ENCODE data around the gene ARHGEF38.
"Not testable (repeated sequence)": the region's sequence is repeated elsewhere in the genome, so short reads cannot be mapped to it uniquely, and the experiment has no call there.

Gene ARHGEF38

GRCh38 chr4:105695832-105696231, 143.4 kb downstream of the ARHGEF38 start:
- not testable (repeated sequence) for H3K9ac ChIP-seq (ENCODE audit: low read depth in 1 of 2, low read length in 2 of 2); H3K9me3 ChIP-seq (ENCODE audit: control insufficient read depth in 2 of 2, low read length in 2 of 2); H3K4me1 ChIP-seq (ENCODE audit: control insufficient read depth in 2 of 2, insufficient read depth in 2 of 2, low read length in 2 of 2); H3K4me3 ChIP-seq (ENCODE audit: low read length in 2 of 2); H3K27ac ChIP-seq (ENCODE audit: low read depth in 2 of 2, low read length in 2 of 2); H3K27me3 ChIP-seq (ENCODE audit: control insufficient read depth in 2 of 2, insufficient read depth in 2 of 2, low read length in 2 of 2)
- peaks cover 13 to 38% of the 10 kb centered on the region in 2 donors for H3K36me3 ChIP-seq (ENCODE audit: control insufficient read depth in 2 of 2, insufficient read depth in 2 of 2, low read length in 2 of 2)

- H3K27me3 ChIP-seq (ENCODE audit: control insufficient read depth in 2 of 2, insufficient read depth in 2 of 2, low read length in 2 of 2) = no peaks in the 10 kb centered on the region
- peaks cover 8 to 22% of the 10 kb centered on the region in 2 donors for H3K36me3 ChIP-seq (ENCODE audit: control insufficient read depth in 2 of 2, insufficient read depth in 2 of 2, low read length in 2 of 2)
- no peak overlapping the region for H3K9ac ChIP-seq (ENCODE audit: low read depth in 1 of 2, low read length in 2 of 2)
- H3K27ac ChIP-seq (ENCODE audit: low read depth in 2 of 2, low read length in 2 of 2) = no peak overlapping the region
- no peaks in the 10 kb centered on the region for H3K4me1 ChIP-seq (ENCODE audit: control insufficient read depth in 2 of 2, insufficient read depth in 2 of 2, low read length in 2 of 2)
- H3K9me3 ChIP-seq (ENCODE audit: control insufficient read depth in 2 of 2, low read length in 2 of 2) = no peaks in the 10 kb centered on the region
- no peak overlapping the region for H3K4me3 ChIP-seq (ENCODE audit: low read length in 2 of 2)
Measured at GRCh38 chr4:105698607-105699006, 146.2 kb downstream of the ARHGEF38 start.

GRCh38 chr4:105707782-105708180, 155.4 kb downstream of the ARHGEF38 start:
- Histone ChIP-seq H3K4me1 (ENCODE audit: control insufficient read depth in 2 of 2, insufficient read depth in 2 of 2, low read length in 2 of 2) (peaks cover 9 to 10% of the 10 kb centered on the region in 2 donors), H3K27me3 (ENCODE audit: control insufficient read depth in 2 of 2, insufficient read depth in 2 of 2, low read length in 2 of 2) (no peaks in the 10 kb centered on the region), H3K36me3 (ENCODE audit: control insufficient read depth in 2 of 2, insufficient read depth in 2 of 2, low read length in 2 of 2) (no peaks in the 10 kb centered on the region), H3K27ac (ENCODE audit: low read depth in 2 of 2, low read length in 2 of 2) (peak overlapping the region; percentile 81 to 88), H3K4me3 (ENCODE audit: low read length in 2 of 2) (peak overlapping the region; percentile 88 to 93), H3K9me3 (ENCODE audit: control insufficient read depth in 2 of 2, low read length in 2 of 2) (no peaks in the 10 kb centered on the region), H3K9ac (ENCODE audit: low read depth in 1 of 2, low read length in 2 of 2) (peak overlapping the region; percentile 87 to 88)

- Histone ChIP-seq H3K9me3 (ENCODE audit: control insufficient read depth in 2 of 2, low read length in 2 of 2) (no peaks in the 10 kb centered on the region), H3K4me3 (ENCODE audit: low read length in 2 of 2) (peak within 1 kb of the TSS; percentile 88 to 93), H3K27me3 (ENCODE audit: control insufficient read depth in 2 of 2, insufficient read depth in 2 of 2, low read length in 2 of 2) (no peaks in the 10 kb centered on the region), H3K4me1 (ENCODE audit: control insufficient read depth in 2 of 2, insufficient read depth in 2 of 2, low read length in 2 of 2) (peaks cover 9 to 10% of the 10 kb centered on the region in 2 donors), H3K9ac (ENCODE audit: low read depth in 1 of 2, low read length in 2 of 2) (peak within 1 kb of the TSS; percentile 87 to 88), H3K27ac (ENCODE audit: low read depth in 2 of 2, low read length in 2 of 2) (peak within 1 kb of the TSS; percentile 81 to 88), H3K36me3 (ENCODE audit: control insufficient read depth in 2 of 2, insufficient read depth in 2 of 2, low read length in 2 of 2) (no peaks in the 10 kb centered on the region)
Measured at GRCh38 chr4:105708181-105709080, 156.0 kb downstream of the ARHGEF38 start, which contains the start of the genes GSTCD and INTS12. TSS of gene GSTCD (plus strand) at chr4:105708784. CDS start at chr4:105717614, 8,830 bp downstream. TSS of gene INTS12 (minus strand) at chr4:105708689. CDS start at chr4:105700005, 8,684 bp downstream.

GRCh38 chr4:105709081-105709450, 156.6 kb downstream of the ARHGEF38 start:
- peak overlapping the region; percentile 81 to 88 for H3K27ac ChIP-seq (ENCODE audit: low read depth in 2 of 2, low read length in 2 of 2)

GRCh38 chr4:105710012-105710600, 157.7 kb downstream of the ARHGEF38 start:
- peaks cover 9 to 10% of the 10 kb centered on the region in 2 donors for H3K4me1 ChIP-seq (ENCODE audit: control insufficient read depth in 2 of 2, insufficient read depth in 2 of 2, low read length in 2 of 2)
- H3K27ac ChIP-seq (ENCODE audit: low read depth in 2 of 2, low read length in 2 of 2) = no peak overlapping the region
- no peaks in the 10 kb centered on the region for H3K9me3 ChIP-seq (ENCODE audit: control insufficient read depth in 2 of 2, low read length in 2 of 2)
- H3K27me3 ChIP-seq (ENCODE audit: control insufficient read depth in 2 of 2, insufficient read depth in 2 of 2, low read length in 2 of 2) = no peaks in the 10 kb centered on the region
- no peak overlapping the region for H3K4me3 ChIP-seq (ENCODE audit: low read length in 2 of 2)
- peak overlapping the region in 1 of 2 donors; percentile 7 for H3K9ac ChIP-seq (ENCODE audit: low read depth in 1 of 2, low read length in 2 of 2)
- no peaks in the 10 kb centered on the region for H3K36me3 ChIP-seq (ENCODE audit: control insufficient read depth in 2 of 2, insufficient read depth in 2 of 2, low read length in 2 of 2)

More at GRCh38 chr4:105709081-105709450, 156.6 kb downstream of the ARHGEF38 start:
- Histone ChIP-seq H3K27me3 (ENCODE audit: control insufficient read depth in 2 of 2, insufficient read depth in 2 of 2, low read length in 2 of 2) (no peaks in the 10 kb centered on the region), H3K4me3 (ENCODE audit: low read length in 2 of 2) (peak overlapping the region; percentile 88 to 93), H3K9ac (ENCODE audit: low read depth in 1 of 2, low read length in 2 of 2) (peak overlapping the region; percentile 87 to 88), H3K9me3 (ENCODE audit: control insufficient read depth in 2 of 2, low read length in 2 of 2) (no peaks in the 10 kb centered on the region), H3K4me1 (ENCODE audit: control insufficient read depth in 2 of 2, insufficient read depth in 2 of 2, low read length in 2 of 2) (peaks cover 9 to 10% of the 10 kb centered on the region in 2 donors), H3K36me3 (ENCODE audit: control insufficient read depth in 2 of 2, insufficient read depth in 2 of 2, low read length in 2 of 2) (no peaks in the 10 kb centered on the region)

GRCh38 chr4:105710678-105711077, 158.3 kb downstream of the ARHGEF38 start:
- H3K4me3 ChIP-seq (ENCODE audit: low read length in 2 of 2) = no peak overlapping the region
- H3K27ac ChIP-seq (ENCODE audit: low read depth in 2 of 2, low read length in 2 of 2) = no peak overlapping the region
- H3K27me3 ChIP-seq (ENCODE audit: control insufficient read depth in 2 of 2, insufficient read depth in 2 of 2, low read length in 2 of 2) = no peaks in the 10 kb centered on the region
- no peaks in the 10 kb centered on the region for H3K36me3 ChIP-seq (ENCODE audit: control insufficient read depth in 2 of 2, insufficient read depth in 2 of 2, low read length in 2 of 2)
- peaks cover 9 to 10% of the 10 kb centered on the region in 2 donors for H3K4me1 ChIP-seq (ENCODE audit: control insufficient read depth in 2 of 2, insufficient read depth in 2 of 2, low read length in 2 of 2)
- no peaks in the 10 kb centered on the region for H3K9me3 ChIP-seq (ENCODE audit: control insufficient read depth in 2 of 2, low read length in 2 of 2)
- no peak overlapping the region for H3K9ac ChIP-seq (ENCODE audit: low read depth in 1 of 2, low read length in 2 of 2)

GRCh38 chr4:105712766-105713165, 160.3 kb downstream of the ARHGEF38 start:
- Histone ChIP-seq H3K27me3 (ENCODE audit: control insufficient read depth in 2 of 2, insufficient read depth in 2 of 2, low read length in 2 of 2) (no peaks in the 10 kb centered on the region), H3K9ac (ENCODE audit: low read depth in 1 of 2, low read length in 2 of 2) (no peak overlapping the region), H3K4me1 (ENCODE audit: control insufficient read depth in 2 of 2, insufficient read depth in 2 of 2, low read length in 2 of 2) (peaks cover under 1 to 6% of the 10 kb centered on the region in 2 donors), H3K9me3 (ENCODE audit: control insufficient read depth in 2 of 2, low read length in 2 of 2) (no peaks in the 10 kb centered on the region), H3K27ac (ENCODE audit: low read depth in 2 of 2, low read length in 2 of 2) (no peak overlapping the region), H3K36me3 (ENCODE audit: control insufficient read depth in 2 of 2, insufficient read depth in 2 of 2, low read length in 2 of 2) (no peaks in the 10 kb centered on the region), H3K4me3 (ENCODE audit: low read length in 2 of 2) (no peak overlapping the region)

GRCh38 chr4:105714071-105714521, 161.7 kb downstream of the ARHGEF38 start:
- H3K9me3 ChIP-seq (ENCODE audit: control insufficient read depth in 2 of 2, low read length in 2 of 2) = no peaks in the 10 kb centered on the region
- no peak overlapping the region for H3K9ac ChIP-seq (ENCODE audit: low read depth in 1 of 2, low read length in 2 of 2)
- H3K4me1 ChIP-seq (ENCODE audit: control insufficient read depth in 2 of 2, insufficient read depth in 2 of 2, low read length in 2 of 2) = peaks cover 0 to 5% of the 10 kb centered on the region in 2 donors
- peak overlapping the region; percentile 11 to 23 for H3K4me3 ChIP-seq (ENCODE audit: low read length in 2 of 2)
- H3K27me3 ChIP-seq (ENCODE audit: control insufficient read depth in 2 of 2, insufficient read depth in 2 of 2, low read length in 2 of 2) = no peaks in the 10 kb centered on the region
- H3K27ac ChIP-seq (ENCODE audit: low read depth in 2 of 2, low read length in 2 of 2) = no peak overlapping the region
- H3K36me3 ChIP-seq (ENCODE audit: control insufficient read depth in 2 of 2, insufficient read depth in 2 of 2, low read length in 2 of 2) = no peaks in the 10 kb centered on the region

- H3K9ac ChIP-seq (ENCODE audit: low read depth in 1 of 2, low read length in 2 of 2) = no peak overlapping the region
- no peaks in the 10 kb centered on the region for H3K27me3 ChIP-seq (ENCODE audit: control insufficient read depth in 2 of 2, insufficient read depth in 2 of 2, low read length in 2 of 2)
Measured at GRCh38 chr4:105714932-105715331, 162.5 kb downstream of the ARHGEF38 start.

More at GRCh38 chr4:105714932-105715331, 162.5 kb downstream of the ARHGEF38 start:
- Histone ChIP-seq H3K4me1 (ENCODE audit: control insufficient read depth in 2 of 2, insufficient read depth in 2 of 2, low read length in 2 of 2) (no peaks in the 10 kb centered on the region), H3K27ac (ENCODE audit: low read depth in 2 of 2, low read length in 2 of 2) (no peak overlapping the region), H3K4me3 (ENCODE audit: low read length in 2 of 2) (no peak overlapping the region), H3K36me3 (ENCODE audit: control insufficient read depth in 2 of 2, insufficient read depth in 2 of 2, low read length in 2 of 2) (no peaks in the 10 kb centered on the region), H3K9me3 (ENCODE audit: control insufficient read depth in 2 of 2, low read length in 2 of 2) (no peaks in the 10 kb centered on the region)

Measured in mucosa of rectum (tissue), 2 donors.